HEK293 (cell line): ENCODE measurements around the gene PTPRN2.

ENCODE experiments used
- CTCF ChIA-PET: fragments of 350-600 bp; formaldehyde crosslinking; extraction: SDS; loops from one replicate; lab custom pipeline; 2021; ENCODE audit warnings: antibody characterized with exemption; lab: Yijun Ruan, JAX
- POLR2A ChIA-PET: fragments of 300-600 bp; formaldehyde crosslinking; extraction: SDS; loops from one replicate; lab custom pipeline; 2020; ENCODE audit warnings: antibody characterized with exemption, inconsistent platforms; lab: Yijun Ruan, JAX
- H3K27ac ChIP-seq: fragments of 200-500 bp; sonication (Bioruptor generic); 2 replicates; pipeline ENCODE4 v1.5.1; 2014; ENCODE audit warnings: low read depth, low read length, control low read depth, inconsistent platforms; ENCODE audit errors: extremely low read depth
- H3K36me3 ChIP-seq, 2 experiments: fragments of 200-500 bp in 1 of 2; sonication (Bioruptor generic) in 1 of 2; 1 replicate in 1 of 2; 2 replicates in 1 of 2; pipeline ENCODE4 v1.5.1; 2014 to 2017; ENCODE audit warnings: inconsistent platforms in 2 of 2, low read length in 2 of 2; ENCODE audit not compliant: control insufficient read depth in 2 of 2, insufficient read depth in 1 of 2
- H3K4me1 ChIP-seq: fragments of 200-500 bp; sonication (Bioruptor generic); 2 replicates; pipeline ENCODE4 v1.5.1; 2014; ENCODE audit warnings: mild to moderate bottlenecking, low read length, inconsistent platforms; ENCODE audit not compliant: control insufficient read depth, insufficient read depth
- H3K4me3 ChIP-seq: 2 replicates; pipeline ENCODE4 v1.5.1; 2011; ENCODE audit warnings: low read depth, mild to moderate bottlenecking, control low read depth, low read length, moderate library complexity
- H3K9me3 ChIP-seq: fragments of 200-500 bp; sonication (Bioruptor generic); 2 replicates; pipeline ENCODE4 v1.5.1; 2014; ENCODE audit warnings: low read depth, low read length, inconsistent platforms; ENCODE audit not compliant: control insufficient read depth, insufficient read depth
- ZBTB17 ChIP-seq: fragments of 450-650 bp; formaldehyde crosslinking; IDR thresholded peaks from 2 replicates; pipeline ENCODE4 v1.5.1; 2016; ENCODE audit warnings: missing biosample characterization, missing genetic modification characterization
- ZBTB48 ChIP-seq: fragments of 450-650 bp; formaldehyde crosslinking; IDR thresholded peaks from 2 replicates; pipeline ENCODE4 v1.5.1; 2016; ENCODE audit warnings: missing biosample characterization, missing genetic modification characterization
- ZBTB7A ChIP-seq: fragments of 450-650 bp; formaldehyde crosslinking; IDR thresholded peaks from 2 replicates; pipeline ENCODE4 v1.5.1; 2016; ENCODE audit warnings: low read depth, missing biosample characterization, missing genetic modification characterization
- ZNF10 ChIP-seq: fragments of 450-650 bp; formaldehyde crosslinking; IDR thresholded peaks from 2 replicates; pipeline ENCODE4 v1.5.1; 2017; ENCODE audit warnings: missing biosample characterization, missing genetic modification characterization
- ZNF112 ChIP-seq: fragments of 450-650 bp; formaldehyde crosslinking; IDR thresholded peaks from 2 replicates; pipeline ENCODE4 v1.5.0; 2017; ENCODE audit warnings: missing biosample characterization, missing genetic modification characterization
- ZNF121 ChIP-seq: fragments of 450-650 bp; formaldehyde crosslinking; IDR thresholded peaks from 2 replicates; pipeline ENCODE4 v1.5.1; 2016; ENCODE audit warnings: missing biosample characterization, missing genetic modification characterization
- ZNF174 ChIP-seq: fragments of 450-650 bp; formaldehyde crosslinking; IDR thresholded peaks from 2 replicates; pipeline ENCODE4 v1.5.0; 2017; ENCODE audit warnings: missing biosample characterization, mild to moderate bottlenecking, missing genetic modification characterization
- ZNF324 ChIP-seq: fragments of 450-650 bp; formaldehyde crosslinking; IDR thresholded peaks from 2 replicates; pipeline ENCODE4 v1.5.1; 2016; ENCODE audit warnings: missing biosample characterization, missing genetic modification characterization
- ZNF341 ChIP-seq: fragments of 450-650 bp; formaldehyde crosslinking; IDR thresholded peaks from 2 replicates; pipeline ENCODE4; 2016; ENCODE audit warnings: low read depth, missing biosample characterization, missing genetic modification characterization
- ZNF707 ChIP-seq: fragments of 450-650 bp; formaldehyde crosslinking; IDR thresholded peaks from 2 replicates; pipeline ENCODE4 v1.5.1; 2016; ENCODE audit warnings: missing biosample characterization, missing genetic modification characterization
- ZNF76 ChIP-seq: fragments of 450-650 bp; formaldehyde crosslinking; IDR thresholded peaks from 2 replicates; pipeline ENCODE4; 2016; ENCODE audit warnings: low read depth, missing biosample characterization, missing genetic modification characterization, borderline replicate concordance
- ZNF776 ChIP-seq: fragments of 450-650 bp; formaldehyde crosslinking; IDR thresholded peaks from 2 replicates; pipeline ENCODE4 v1.5.0; 2017; ENCODE audit warnings: missing biosample characterization, missing genetic modification characterization, borderline replicate concordance
- TF ChIP-seq, protein P1 (sequence below): fragments of 450-650 bp; formaldehyde crosslinking; IDR thresholded peaks from 2 replicates; pipeline ENCODE4 v1.5.1; 2016; ENCODE audit warnings: missing biosample characterization, missing genetic modification characterization
- TF ChIP-seq, protein P2 (sequence below): fragments of 450-650 bp; formaldehyde crosslinking; IDR thresholded peaks from 2 replicates; pipeline ENCODE4 v1.5.1; 2016; ENCODE audit warnings: missing biosample characterization, missing genetic modification characterization, low read depth
- TF ChIP-seq, protein P3 (sequence below): fragments of 450-650 bp; formaldehyde crosslinking; IDR thresholded peaks from 2 replicates; pipeline ENCODE4 v1.5.1; 2016; ENCODE audit warnings: missing biosample characterization, missing genetic modification characterization, borderline replicate concordance
- TF ChIP-seq, protein P4 (sequence below): sonication (generic); formaldehyde crosslinking; IDR thresholded peaks from 2 replicates; pipeline ENCODE4 v1.8.1; 2022; ENCODE audit warnings: mild to moderate bottlenecking, moderate library complexity, missing genetic modification reagents

PTPRN2 gene

DNA sequence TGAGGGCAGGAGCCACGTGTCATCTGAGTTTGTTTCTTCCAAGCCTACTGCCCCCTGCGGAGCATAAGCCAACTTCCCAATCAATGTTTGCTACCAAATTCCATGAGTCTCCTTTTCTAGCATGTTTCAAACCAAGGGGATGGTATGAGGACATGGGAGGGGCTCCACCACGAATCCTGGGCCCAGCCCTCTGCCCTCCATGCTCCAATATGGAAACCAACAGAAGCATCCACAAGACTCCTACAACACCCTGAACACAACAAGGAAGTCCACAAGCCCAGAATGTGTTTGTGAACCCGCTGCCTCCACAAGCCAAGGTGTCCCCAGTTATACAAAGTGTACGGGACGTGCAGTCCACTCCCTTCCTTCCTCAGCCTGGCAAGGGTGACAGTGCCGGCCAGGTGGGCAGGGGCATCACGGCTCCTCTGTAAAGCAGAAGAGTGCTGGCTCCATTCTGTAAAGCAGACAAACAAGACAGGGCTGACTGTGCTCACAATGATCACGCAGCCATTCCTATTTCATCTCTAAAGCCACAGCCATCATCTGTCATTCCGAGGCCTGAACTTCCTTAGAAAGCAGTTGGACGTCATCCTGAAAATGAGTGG is 466.1 kb downstream of the PTPRN2 start:
- TF ChIP-seq ZNF324 (tag by site-specific recombination) (no peak), ZBTB48 (tag by site-specific recombination) (no peak), ZNF707 (tag by site-specific recombination) (no peak), ZBTB17 (tag by site-specific recombination) (no peak)
- TF ChIP-seq, protein P1, sequence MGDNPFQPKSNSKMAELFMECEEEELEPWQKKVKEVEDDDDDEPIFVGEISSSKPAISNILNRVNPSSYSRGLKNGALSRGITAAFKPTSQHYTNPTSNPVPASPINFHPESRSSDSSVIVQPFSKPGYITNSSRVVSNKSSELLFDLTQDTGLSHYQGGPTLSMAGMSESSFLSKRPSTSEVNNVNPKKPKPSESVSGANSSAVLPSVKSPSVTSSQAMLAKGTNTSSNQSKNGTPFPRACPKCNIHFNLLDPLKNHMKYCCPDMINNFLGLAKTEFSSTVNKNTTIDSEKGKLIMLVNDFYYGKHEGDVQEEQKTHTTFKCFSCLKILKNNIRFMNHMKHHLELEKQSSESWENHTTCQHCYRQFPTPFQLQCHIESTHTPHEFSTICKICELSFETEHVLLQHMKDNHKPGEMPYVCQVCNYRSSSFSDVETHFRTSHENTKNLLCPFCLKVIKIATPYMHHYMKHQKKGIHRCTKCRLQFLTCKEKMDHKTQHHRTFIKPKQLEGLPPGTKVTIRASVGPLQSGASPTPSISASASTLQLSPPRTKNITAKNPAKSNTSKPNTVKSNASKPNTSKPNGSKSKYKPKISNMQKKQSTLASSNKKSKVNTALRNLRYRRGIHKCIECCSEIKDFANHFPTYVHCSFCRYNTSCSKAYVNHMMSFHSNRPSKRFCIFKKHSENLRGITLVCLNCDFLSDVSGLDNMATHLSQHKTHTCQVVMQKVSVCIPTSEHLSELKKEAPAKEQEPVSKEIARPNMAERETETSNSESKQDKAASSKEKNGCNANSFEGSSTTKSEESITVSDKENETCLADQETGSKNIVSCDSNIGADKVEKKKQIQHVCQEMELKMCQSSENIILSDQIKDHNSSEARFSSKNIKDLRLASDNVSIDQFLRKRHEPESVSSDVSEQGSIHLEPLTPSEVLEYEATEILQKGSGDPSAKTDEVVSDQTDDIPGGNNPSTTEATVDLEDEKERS (tag by site-specific recombination) = no peak
- TF ChIP-seq, protein P2, sequence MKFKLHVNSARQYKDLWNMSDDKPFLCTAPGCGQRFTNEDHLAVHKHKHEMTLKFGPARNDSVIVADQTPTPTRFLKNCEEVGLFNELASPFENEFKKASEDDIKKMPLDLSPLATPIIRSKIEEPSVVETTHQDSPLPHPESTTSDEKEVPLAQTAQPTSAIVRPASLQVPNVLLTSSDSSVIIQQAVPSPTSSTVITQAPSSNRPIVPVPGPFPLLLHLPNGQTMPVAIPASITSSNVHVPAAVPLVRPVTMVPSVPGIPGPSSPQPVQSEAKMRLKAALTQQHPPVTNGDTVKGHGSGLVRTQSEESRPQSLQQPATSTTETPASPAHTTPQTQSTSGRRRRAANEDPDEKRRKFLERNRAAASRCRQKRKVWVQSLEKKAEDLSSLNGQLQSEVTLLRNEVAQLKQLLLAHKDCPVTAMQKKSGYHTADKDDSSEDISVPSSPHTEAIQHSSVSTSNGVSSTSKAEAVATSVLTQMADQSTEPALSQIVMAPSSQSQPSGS (tag by site-specific recombination) = no peak
- H3K4me1 ChIP-seq = no peaks in the 10 kb centered on the region
- no peaks in the 10 kb centered on the region for H3K9me3 ChIP-seq
- H3K4me3 ChIP-seq = no peak overlapping the region
- ChIA-PET CTCF (no interaction called here), POLR2A (no interaction called here)
- H3K36me3 ChIP-seq = no peaks in the 10 kb centered on the region
- no peak overlapping the region for H3K27ac ChIP-seq

DNA sequence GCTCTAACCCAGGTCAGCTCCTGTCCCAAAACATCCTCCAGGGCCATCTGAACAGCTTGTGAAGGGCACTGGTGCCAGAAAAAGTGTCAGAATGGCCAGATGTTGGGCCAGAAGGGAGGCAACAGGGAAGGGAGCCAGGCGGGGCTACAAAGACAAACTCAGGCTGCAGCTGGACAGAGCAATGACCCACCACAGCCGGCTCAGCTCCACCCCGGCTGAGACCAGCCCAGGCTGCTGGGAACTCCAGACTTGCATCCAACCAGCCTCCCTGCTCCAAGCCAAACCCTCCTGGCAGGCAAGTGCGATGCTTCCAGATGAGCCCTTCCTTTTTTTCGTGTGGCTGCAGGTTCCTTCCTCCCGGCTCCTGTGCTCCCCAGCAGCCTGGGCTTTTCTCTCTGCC is 466.9 kb downstream of the PTPRN2 start:
- no peaks in the 10 kb centered on the region for H3K4me1 ChIP-seq
- H3K9me3 ChIP-seq = no peaks in the 10 kb centered on the region
- CTCF ChIA-PET = no interaction called here
- no peak overlapping the region for H3K27ac ChIP-seq
- POLR2A ChIA-PET = no interaction called here
- no peaks in the 10 kb centered on the region for H3K36me3 ChIP-seq
- TF ChIP-seq ZNF174 (tag by site-specific recombination) (no peak), ZBTB7A (tag by site-specific recombination) (no peak), ZNF10 (tag by site-specific recombination) (no peak), ZNF76 (no peak), ZNF121 (no peak), ZNF776 (tag by site-specific recombination) (no peak), ZNF341 (tag by site-specific recombination) (no peak), ZNF112 (tag by site-specific recombination) (no peak)
- TF ChIP-seq, protein P3, sequence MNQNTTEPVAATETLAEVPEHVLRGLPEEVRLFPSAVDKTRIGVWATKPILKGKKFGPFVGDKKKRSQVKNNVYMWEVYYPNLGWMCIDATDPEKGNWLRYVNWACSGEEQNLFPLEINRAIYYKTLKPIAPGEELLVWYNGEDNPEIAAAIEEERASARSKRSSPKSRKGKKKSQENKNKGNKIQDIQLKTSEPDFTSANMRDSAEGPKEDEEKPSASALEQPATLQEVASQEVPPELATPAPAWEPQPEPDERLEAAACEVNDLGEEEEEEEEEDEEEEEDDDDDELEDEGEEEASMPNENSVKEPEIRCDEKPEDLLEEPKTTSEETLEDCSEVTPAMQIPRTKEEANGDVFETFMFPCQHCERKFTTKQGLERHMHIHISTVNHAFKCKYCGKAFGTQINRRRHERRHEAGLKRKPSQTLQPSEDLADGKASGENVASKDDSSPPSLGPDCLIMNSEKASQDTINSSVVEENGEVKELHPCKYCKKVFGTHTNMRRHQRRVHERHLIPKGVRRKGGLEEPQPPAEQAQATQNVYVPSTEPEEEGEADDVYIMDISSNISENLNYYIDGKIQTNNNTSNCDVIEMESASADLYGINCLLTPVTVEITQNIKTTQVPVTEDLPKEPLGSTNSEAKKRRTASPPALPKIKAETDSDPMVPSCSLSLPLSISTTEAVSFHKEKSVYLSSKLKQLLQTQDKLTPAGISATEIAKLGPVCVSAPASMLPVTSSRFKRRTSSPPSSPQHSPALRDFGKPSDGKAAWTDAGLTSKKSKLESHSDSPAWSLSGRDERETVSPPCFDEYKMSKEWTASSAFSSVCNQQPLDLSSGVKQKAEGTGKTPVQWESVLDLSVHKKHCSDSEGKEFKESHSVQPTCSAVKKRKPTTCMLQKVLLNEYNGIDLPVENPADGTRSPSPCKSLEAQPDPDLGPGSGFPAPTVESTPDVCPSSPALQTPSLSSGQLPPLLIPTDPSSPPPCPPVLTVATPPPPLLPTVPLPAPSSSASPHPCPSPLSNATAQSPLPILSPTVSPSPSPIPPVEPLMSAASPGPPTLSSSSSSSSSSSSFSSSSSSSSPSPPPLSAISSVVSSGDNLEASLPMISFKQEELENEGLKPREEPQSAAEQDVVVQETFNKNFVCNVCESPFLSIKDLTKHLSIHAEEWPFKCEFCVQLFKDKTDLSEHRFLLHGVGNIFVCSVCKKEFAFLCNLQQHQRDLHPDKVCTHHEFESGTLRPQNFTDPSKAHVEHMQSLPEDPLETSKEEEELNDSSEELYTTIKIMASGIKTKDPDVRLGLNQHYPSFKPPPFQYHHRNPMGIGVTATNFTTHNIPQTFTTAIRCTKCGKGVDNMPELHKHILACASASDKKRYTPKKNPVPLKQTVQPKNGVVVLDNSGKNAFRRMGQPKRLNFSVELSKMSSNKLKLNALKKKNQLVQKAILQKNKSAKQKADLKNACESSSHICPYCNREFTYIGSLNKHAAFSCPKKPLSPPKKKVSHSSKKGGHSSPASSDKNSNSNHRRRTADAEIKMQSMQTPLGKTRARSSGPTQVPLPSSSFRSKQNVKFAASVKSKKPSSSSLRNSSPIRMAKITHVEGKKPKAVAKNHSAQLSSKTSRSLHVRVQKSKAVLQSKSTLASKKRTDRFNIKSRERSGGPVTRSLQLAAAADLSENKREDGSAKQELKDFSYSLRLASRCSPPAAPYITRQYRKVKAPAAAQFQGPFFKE (tag by site-specific recombination) = no peak
- TF ChIP-seq, protein P4, sequence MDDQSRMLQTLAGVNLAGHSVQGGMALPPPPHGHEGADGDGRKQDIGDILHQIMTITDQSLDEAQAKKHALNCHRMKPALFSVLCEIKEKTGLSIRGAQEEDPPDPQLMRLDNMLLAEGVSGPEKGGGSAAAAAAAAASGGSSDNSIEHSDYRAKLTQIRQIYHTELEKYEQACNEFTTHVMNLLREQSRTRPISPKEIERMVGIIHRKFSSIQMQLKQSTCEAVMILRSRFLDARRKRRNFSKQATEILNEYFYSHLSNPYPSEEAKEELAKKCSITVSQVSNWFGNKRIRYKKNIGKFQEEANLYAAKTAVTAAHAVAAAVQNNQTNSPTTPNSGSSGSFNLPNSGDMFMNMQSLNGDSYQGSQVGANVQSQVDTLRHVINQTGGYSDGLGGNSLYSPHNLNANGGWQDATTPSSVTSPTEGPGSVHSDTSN (CRISPR knock-in tag) = no peak
- TF ChIP-seq, all 188 proteins: peak for 0
- H3K4me3 ChIP-seq = no peak overlapping the region
